Daoy (cell line): ENCODE data around the gene ARPC4. TPM values are rescaled to one million over a fixed set of nuclear protein-coding genes. Genes with fewer than 3 reads are reported as not detected.
"Not testable (repeated sequence)": the region's sequence is repeated elsewhere in the genome, so short reads cannot be mapped to it uniquely, and the experiment has no call there.

Experiments used
- DNase-seq: peaks from one replicate; pipeline ENCODE4 v3.0.0-alpha.2; 2015; ENCODE audit warnings: low read depth
- total RNA-seq: library from RNA; depleted of rRNA; stranded (reverse); fragments of >200 nt; shearing (Covaris generic); gene quantifications from 2 replicates; pipeline ENCODE4 v1.2.3, GENCODE V29; 2014

Gene ARPC4
- total RNA-seq, 1 experiment from 2014 or later: 203 TPM

GRCh38 chr3:9820946-9821345 is 28.1 kb downstream of the ARPC4 start:
- no peak for DNase-seq

- no peak for DNase-seq
Measured at GRCh38 chr3:9825451-9826040, 32.7 kb downstream of the ARPC4 start.

- peak; percentile 44 for DNase-seq
Measured at GRCh38 chr3:9826815-9827573, 34.1 kb downstream of the ARPC4 start.

GRCh38 chr3:9828801-9829755 is 36.2 kb downstream of the ARPC4 start:
- DNase-seq: no peak

- no peak for DNase-seq
Measured at GRCh38 chr3:9831253-9831652, 38.4 kb downstream of the ARPC4 start.

- no peak for DNase-seq
Measured at GRCh38 chr3:9833078-9833477, 40.2 kb downstream of the ARPC4 start.

GRCh38 chr3:9834520-9835380 is 41.9 kb downstream of the ARPC4 start:
- no peak for DNase-seq

GRCh38 chr3:9837701-9838582 is 45.1 kb downstream of the ARPC4 start:
- DNase-seq: no peak

GRCh38 chr3:9838856-9839255 is 46.0 kb downstream of the ARPC4 start:
- no peak for DNase-seq

GRCh38 chr3:9841015-9841414 is 48.1 kb downstream of the ARPC4 start:
- DNase-seq: no peak

- peak; percentile 95 for DNase-seq
Measured at GRCh38 chr3:9843715-9844438, 51.0 kb downstream of the ARPC4 start, which contains the start of gene RPUSD3. Gene RPUSD3, minus strand, starts transcription at chr3:9844008. Its CDS starts 18 bp downstream, at chr3:9843990.

GRCh38 chr3:9846231-9846630 is 53.3 kb downstream of the ARPC4 start:
- no peak for DNase-seq

GRCh38 chr3:9846931-9847488 is 54.1 kb downstream of the ARPC4 start:
- DNase-seq: no peak

GRCh38 chr3:9847870-9848269 is 55.0 kb downstream of the ARPC4 start:
- not testable (repeated sequence) for DNase-seq

- DNase-seq: not testable (repeated sequence)
Measured at GRCh38 chr3:9848860-9849259, 56.0 kb downstream of the ARPC4 start.

GRCh38 chr3:9851383-9851782 is 58.5 kb downstream of the ARPC4 start:
- not testable (repeated sequence) for DNase-seq

GRCh38 chr3:9851926-9852325 is 59.0 kb downstream of the ARPC4 start:
- not testable (repeated sequence) for DNase-seq

GRCh38 chr3:9852528-9852927 is 59.6 kb downstream of the ARPC4 start:
- no peak for DNase-seq

GRCh38 chr3:9854291-9854940 is 61.5 kb downstream of the ARPC4 start:
- DNase-seq: not testable (repeated sequence)
